Mucosa of descending colon (tissue), 3 donors: ENCODE measurements around the gene GJC3. TPM values are rescaled to one million over a fixed set of nuclear protein-coding genes. Genes with fewer than 3 reads are reported as not detected.

Source experiments
- ATAC-seq: fragments of 200-7000 bp; cut with Tn5 transposase; one replicate; pipeline ENCODE4 v1.9.1; 2020; ENCODE audit warnings: mild to moderate bottlenecking, moderate library complexity
- DNase-seq, 3 donors: peaks; one replicate each; pipeline ENCODE4 v3.0.0-alpha.2; 2020
- H3K36me3 ChIP-seq: fragments of 200-600 bp; one replicate; pipeline ENCODE4 v1.8.0; 2021; ENCODE audit warnings: low read depth, mild to moderate bottlenecking
- H3K4me1 ChIP-seq: fragments of 200-600 bp; one replicate; pipeline ENCODE4 v1.8.0; 2021; ENCODE audit warnings: low read depth, mild to moderate bottlenecking
- H3K4me3 ChIP-seq: fragments of 200-600 bp; one replicate; pipeline ENCODE4 v1.8.0; 2021; ENCODE audit warnings: mild to moderate bottlenecking
- H3K9me3 ChIP-seq: fragments of 200-600 bp; one replicate; pipeline ENCODE4 v1.8.0; 2021; ENCODE audit warnings: mild to moderate bottlenecking
- CTCF ChIP-seq: fragments of 200-600 bp; IDR thresholded peaks from one replicate; pipeline ENCODE4 v1.8.0; 2022; ENCODE audit warnings: antibody characterized with exemption, mild to moderate bottlenecking
- intact Hi-C, 2 donors: fragments of 100-400 bp; cut with DNase I in 1 of 2; cut with micrococcal nuclease in 1 of 2; formaldehyde crosslinking; loops; one replicate each; pipeline versions ENCODE4 v1.11.0 to v1.11.1; 2022; cut with DNase I, micrococcal nuclease
- total RNA-seq, 3 donors: library from RNA; stranded (reverse); fragmentation: NEBNext Ultra II Directional in 2 of 3; extraction: Animal tissue kit (Norgen Biotek cat#: 25700) in 2 of 3; gene quantifications; one replicate each; pipeline versions ENCODE4 v1.2.1 to v1.2.4, GENCODE V29; 2021 to 2023
- donor health status: DM: no; HTN: no; CAD: no; lungs with moderate emphysema.
- donor health status: DM: no; HTN: no; CAD: no.
- donor health status: DM: no; HTN: yes; CAD: no.

The GJC3 gene
- total RNA-seq, 3 donors from 2014 or later = not detected

GRCh38 chr7:99920149-99920548 lies 9.3 kb downstream of the GJC3 start:
- Histone ChIP-seq H3K4me1 (peaks cover 25% of the 10 kb centered on the region), H3K4me3 (no peak overlapping the region), H3K36me3 (no peaks in the 10 kb centered on the region), H3K9me3 (no peaks in the 10 kb centered on the region)
- ATAC-seq (no peak), DNase-seq (no peak)
- intact Hi-C loops = no loop called here
- no peak for TF ChIP-seq CTCF

GRCh38 chr7:99919814-99920112 lies 9.7 kb downstream of the GJC3 start:
- no peak for ATAC-seq
- peak overlapping the region; percentile 88 for H3K4me3 ChIP-seq
- intact Hi-C loops = no loop called here
- peaks cover 25% of the 10 kb centered on the region for H3K4me1 ChIP-seq
- no peak for DNase-seq
- no peaks in the 10 kb centered on the region for H3K36me3 ChIP-seq
- H3K9me3 ChIP-seq = no peaks in the 10 kb centered on the region
- no peak for TF ChIP-seq CTCF

- no peak for TF ChIP-seq CTCF
- H3K4me3 ChIP-seq = peak within 1 kb of the TSS; percentile 88
- intact Hi-C loops = no loop called here
- H3K36me3 ChIP-seq = no peaks in the 10 kb centered on the region
- H3K9me3 ChIP-seq = no peaks in the 10 kb centered on the region
- peak; percentile 91 to 95 (median 93) for DNase-seq
- peaks cover 25% of the 10 kb centered on the region for H3K4me1 ChIP-seq
- peak; percentile 99 for ATAC-seq
Measured at GRCh38 chr7:99918959-99919813, 10.2 kb downstream of the GJC3 start, which contains the start of gene TRIM4. Gene TRIM4, minus strand, starts transcription at chr7:99919530. Its CDS starts 129 bp downstream, at chr7:99919401.

GRCh38 chr7:99910976-99911375 lies 18.4 kb downstream of the GJC3 start:
- Histone ChIP-seq H3K36me3 (peaks cover 6% of the 10 kb centered on the region), H3K9me3 (no peaks in the 10 kb centered on the region), H3K4me3 (no peak overlapping the region), H3K4me1 (no peaks in the 10 kb centered on the region)
- no peak for TF ChIP-seq CTCF
- DNase-seq (no peak), ATAC-seq (no peak)
- intact Hi-C loops = no loop called here

- DNase-seq = no peak
- H3K4me3 ChIP-seq = no peak overlapping the region
- H3K4me1 ChIP-seq = no peaks in the 10 kb centered on the region
- H3K9me3 ChIP-seq = no peaks in the 10 kb centered on the region
- H3K36me3 ChIP-seq = peaks cover 10% of the 10 kb centered on the region
- intact Hi-C loops = no loop called here
- no peak for TF ChIP-seq CTCF
- ATAC-seq = no peak
Measured at GRCh38 chr7:99901581-99901980, 27.8 kb downstream of the GJC3 start.
